Stimulated activated effector memory CD8-positive, alpha-beta T cell treated with anti-CD3 and anti-CD28 coated beads, Interleukin-12 subunit alpha, Interleukin-12 subunit beta, amount 100 ng/mL, for 72 hours (primary cell): ENCODE results near the gene DEPDC4.
A peak's percentile ranks its signal among the peaks of the same experiment; 100 is the strongest.
"Not testable (repeated sequence)": the region's sequence is repeated elsewhere in the genome, so short reads cannot be mapped to it uniquely, and the experiment has no call there.

Source experiments
- ATAC-seq: fragments of 150-1000 bp; cut with Tn5 transposase; 2 replicates; pipeline ENCODE4 v1.10.0; 2021
- DNase-seq, 2 donors: peaks; one replicate each; pipeline ENCODE4 v3.0.0; 2021 to 2022; ENCODE audit warnings: low spot score in 2 of 2
- H3K27ac Mint-ChIP-seq: one replicate; pipeline ENCODE4 v1.8.0; 2022; ENCODE audit warnings: mild to moderate bottlenecking, mixed read lengths
- H3K36me3 Mint-ChIP-seq: one replicate; pipeline ENCODE4 v1.8.0; 2022; ENCODE audit warnings: mild to moderate bottlenecking, mixed read lengths
- H3K4me1 Mint-ChIP-seq: one replicate; pipeline ENCODE4 v1.8.0; 2022; ENCODE audit warnings: mixed read lengths
- H3K4me3 Mint-ChIP-seq: one replicate; pipeline ENCODE4 v1.8.0; 2022; ENCODE audit warnings: mild to moderate bottlenecking, mixed read lengths
- H3K9me3 Mint-ChIP-seq: one replicate; pipeline ENCODE4 v1.8.0; 2022; ENCODE audit warnings: mixed read lengths

Gene DEPDC4

GRCh38 chr12:100238801-100239200, 28.1 kb downstream of the DEPDC4 start:
- Mint-ChIP-seq H3K9me3 (no peaks in the 10 kb centered on the region), H3K4me1 (no peaks in the 10 kb centered on the region), H3K36me3 (no peaks in the 10 kb centered on the region), H3K4me3 (no peak overlapping the region), H3K27ac (no peak overlapping the region)
- ATAC-seq = no peak
- no peak for DNase-seq

GRCh38 chr12:100234591-100235304, 32.1 kb downstream of the DEPDC4 start:
- Mint-ChIP-seq H3K4me3 (no peak overlapping the region), H3K27ac (no peak overlapping the region), H3K9me3 (no peaks in the 10 kb centered on the region), H3K36me3 (no peaks in the 10 kb centered on the region), H3K4me1 (no peaks in the 10 kb centered on the region)
- no peak for DNase-seq
- ATAC-seq = no peak

GRCh38 chr12:100234166-100234565, 32.7 kb downstream of the DEPDC4 start:
- Mint-ChIP-seq H3K4me3 (no peak overlapping the region), H3K36me3 (no peaks in the 10 kb centered on the region), H3K4me1 (no peaks in the 10 kb centered on the region), H3K9me3 (no peaks in the 10 kb centered on the region), H3K27ac (no peak overlapping the region)
- ATAC-seq (no peak), DNase-seq (no peak)

GRCh38 chr12:100231873-100232272, 35.0 kb downstream of the DEPDC4 start:
- DNase-seq, H3K4me1 Mint-ChIP-seq, H3K27ac Mint-ChIP-seq, H3K36me3 Mint-ChIP-seq, H3K9me3 Mint-ChIP-seq, ATAC-seq, H3K4me3 Mint-ChIP-seq: not testable (repeated sequence)

GRCh38 chr12:100229876-100230275, 37.0 kb downstream of the DEPDC4 start:
- ATAC-seq (no peak), DNase-seq (no peak)
- Mint-ChIP-seq H3K9me3 (no peaks in the 10 kb centered on the region), H3K27ac (no peak overlapping the region), H3K4me1 (no peaks in the 10 kb centered on the region), H3K4me3 (no peak overlapping the region), H3K36me3 (peaks cover 10% of the 10 kb centered on the region)

GRCh38 chr12:100229036-100229635, 37.7 kb downstream of the DEPDC4 start:
- no peaks in the 10 kb centered on the region for H3K9me3 Mint-ChIP-seq
- H3K4me3 Mint-ChIP-seq = no peak overlapping the region
- no peaks in the 10 kb centered on the region for H3K4me1 Mint-ChIP-seq
- ATAC-seq (peak; percentile 44), DNase-seq (no peak)
- H3K36me3 Mint-ChIP-seq = peaks cover 17% of the 10 kb centered on the region
- H3K27ac Mint-ChIP-seq = no peak overlapping the region

- no peak overlapping the region for H3K27ac Mint-ChIP-seq
- ATAC-seq (no peak), DNase-seq (no peak)
- no peaks in the 10 kb centered on the region for H3K4me1 Mint-ChIP-seq
- H3K9me3 Mint-ChIP-seq = no peaks in the 10 kb centered on the region
- no peak overlapping the region for H3K4me3 Mint-ChIP-seq
- peaks cover 52% of the 10 kb centered on the region for H3K36me3 Mint-ChIP-seq
These were observed 41.4 kb downstream of the DEPDC4 start for GRCh38 chr12:100225491-100225890.

- H3K9me3 Mint-ChIP-seq, H3K4me1 Mint-ChIP-seq, H3K27ac Mint-ChIP-seq, ATAC-seq, H3K4me3 Mint-ChIP-seq, DNase-seq: not testable (repeated sequence)
- H3K36me3 Mint-ChIP-seq = peaks cover 85% of the 10 kb centered on the region
These were observed 44.7 kb downstream of the DEPDC4 start for GRCh38 chr12:100222173-100222572.

GRCh38 chr12:100221523-100221922, 45.4 kb downstream of the DEPDC4 start:
- Mint-ChIP-seq H3K36me3 (peaks cover 92% of the 10 kb centered on the region), H3K9me3 (no peaks in the 10 kb centered on the region), H3K4me3 (no peak overlapping the region)

GRCh38 chr12:100219328-100220109, 47.4 kb downstream of the DEPDC4 start:
- no peaks in the 10 kb centered on the region for H3K9me3 Mint-ChIP-seq
- DNase-seq = no peak
- H3K27ac Mint-ChIP-seq = no peak overlapping the region
- ATAC-seq = no peak
- H3K4me1 Mint-ChIP-seq = no peaks in the 10 kb centered on the region
- H3K36me3 Mint-ChIP-seq = peaks cover 97% of the 10 kb centered on the region
- H3K4me3 Mint-ChIP-seq = no peak overlapping the region

More at GRCh38 chr12:100221523-100221922, 45.4 kb downstream of the DEPDC4 start:
- no peak for ATAC-seq
- Mint-ChIP-seq H3K4me1 (no peaks in the 10 kb centered on the region), H3K27ac (no peak overlapping the region)
- no peak for DNase-seq

GRCh38 chr12:100216337-100216736, 50.5 kb downstream of the DEPDC4 start:
- Mint-ChIP-seq H3K27ac (peak overlapping the region; percentile 10), H3K4me1 (no peaks in the 10 kb centered on the region), H3K9me3 (no peaks in the 10 kb centered on the region), H3K36me3 (peaks cover 96% of the 10 kb centered on the region), H3K4me3 (no peak overlapping the region)
- DNase-seq (no peak), ATAC-seq (no peak)

GRCh38 chr12:100215209-100215608, 51.7 kb downstream of the DEPDC4 start:
- no peak for DNase-seq
- Mint-ChIP-seq H3K4me1 (no peaks in the 10 kb centered on the region), H3K27ac (no peak overlapping the region), H3K4me3 (no peak overlapping the region), H3K9me3 (no peaks in the 10 kb centered on the region), H3K36me3 (peaks cover 97% of the 10 kb centered on the region)
- ATAC-seq = no peak

GRCh38 chr12:100214518-100214917, 52.4 kb downstream of the DEPDC4 start:
- peaks cover 97% of the 10 kb centered on the region for H3K36me3 Mint-ChIP-seq
- H3K9me3 Mint-ChIP-seq = no peaks in the 10 kb centered on the region
- no peak for ATAC-seq

GRCh38 chr12:100213016-100213891, 53.6 kb downstream of the DEPDC4 start:
- Mint-ChIP-seq H3K9me3 (no peaks in the 10 kb centered on the region), H3K4me1 (no peaks in the 10 kb centered on the region), H3K27ac (no peak overlapping the region), H3K4me3 (no peak overlapping the region), H3K36me3 (peaks cover 97% of the 10 kb centered on the region)
- DNase-seq = no peak
- no peak for ATAC-seq

More at GRCh38 chr12:100214518-100214917, 52.4 kb downstream of the DEPDC4 start:
- H3K27ac Mint-ChIP-seq = peak overlapping the region; percentile 59
- H3K4me3 Mint-ChIP-seq = no peak overlapping the region
- no peaks in the 10 kb centered on the region for H3K4me1 Mint-ChIP-seq
- no peak for DNase-seq

- Mint-ChIP-seq H3K36me3 (peaks cover 97% of the 10 kb centered on the region), H3K4me3 (no peak overlapping the region), H3K9me3 (no peaks in the 10 kb centered on the region), H3K27ac (no peak overlapping the region), H3K4me1 (no peaks in the 10 kb centered on the region)
- DNase-seq (no peak), ATAC-seq (no peak)
These were observed 55.2 kb downstream of the DEPDC4 start for GRCh38 chr12:100211698-100212097.
